NB4 (cell line): ENCODE measurements around the gene MAPK1IP1L.

Source experiments
- DNase-seq: peaks from one replicate; pipeline ENCODE4 v3.0.0; 2010; ENCODE audit warnings: low read depth
- H3K4me3 ChIP-seq: one replicate; pipeline ENCODE4 v1.5.1; 2011; ENCODE audit warnings: mild to moderate bottlenecking, low read depth, low read length, moderate library complexity
- CTCF ChIP-seq: IDR thresholded peaks from one replicate; pipeline ENCODE4 v1.5.1; 2012; ENCODE audit warnings: low read depth, low read length
- MAX ChIP-seq: IDR thresholded peaks from 2 replicates; pipeline ENCODE4 v1.6.1; 2011; ENCODE audit warnings: low read depth, low read length
- MYC ChIP-seq: IDR thresholded peaks from 2 replicates; pipeline ENCODE4 v1.6.1; 2011; ENCODE audit warnings: low read depth, low read length
- POLR2A ChIP-seq: IDR thresholded peaks from 2 replicates; pipeline ENCODE4 v1.6.1; 2011; ENCODE audit warnings: mild to moderate bottlenecking; ENCODE audit not compliant: insufficient read length; ENCODE audit errors: extremely low read depth

Gene MAPK1IP1L

GRCh38 chr14:55085060-55085660 lies 33.7 kb downstream of the MAPK1IP1L start:
- H3K4me3 ChIP-seq: no peak overlapping the region
- TF ChIP-seq POLR2A (no peak), MAX (no peak), MYC (no peak), CTCF (no peak)
- DNase-seq: no peak

GRCh38 chr14:55086938-55087337 lies 35.5 kb downstream of the MAPK1IP1L start:
- TF ChIP-seq CTCF (no peak), POLR2A (no peak), MYC (no peak), MAX (no peak)
- H3K4me3 ChIP-seq: no peak overlapping the region
- DNase-seq: no peak

GRCh38 chr14:55088356-55088755 lies 36.9 kb downstream of the MAPK1IP1L start:
- no peak for TF ChIP-seq MAX
- TF ChIP-seq MYC: no peak
- no peak for TF ChIP-seq POLR2A
- TF ChIP-seq CTCF: no peak
- DNase-seq: no peak
- no peak overlapping the region for H3K4me3 ChIP-seq

GRCh38 chr14:55092341-55092740 lies 40.9 kb downstream of the MAPK1IP1L start:
- DNase-seq: no peak
- TF ChIP-seq MYC (no peak), MAX (no peak), POLR2A (no peak)
- no peak overlapping the region for H3K4me3 ChIP-seq

GRCh38 chr14:55094292-55095157 lies 43.1 kb downstream of the MAPK1IP1L start:
- no peak for DNase-seq
- TF ChIP-seq MAX (no peak), MYC (no peak), CTCF (no peak), POLR2A (no peak)

GRCh38 chr14:55097881-55098560 lies 46.6 kb downstream of the MAPK1IP1L start:
- DNase-seq: peak; percentile 57
- TF ChIP-seq MYC (no peak), MAX (peak; percentile 55; the same call in 1 of the 2 replicates), POLR2A (no peak), CTCF (no peak)
- H3K4me3 ChIP-seq: no peak overlapping the region

More at GRCh38 chr14:55094292-55095157, 43.1 kb downstream of the MAPK1IP1L start:
- H3K4me3 ChIP-seq: no peak overlapping the region
